Pancreas (tissue), 10 donors: Measurements from ENCODE around the gene LONP2. TPM values are rescaled to one million over a fixed set of nuclear protein-coding genes. Genes with fewer than 3 reads are reported as not detected.

Experiments used
- ATAC-seq, 4 donors: fragments of 200-7000 bp; cut with Tn5 transposase; one replicate each; pipeline versions ENCODE4 v1.8.0 to v1.9.1; 2020; ENCODE audit warnings: mild to moderate bottlenecking in 4 of 4, moderate library complexity in 4 of 4
- DNase-seq, 6 donors: peaks; one replicate each; pipeline ENCODE4 v3.0.0-alpha.2; 2020
- FAIRE-seq: peaks from 2 replicates; lab custom pipeline; 2012; peaks lifted over from hg19 to GRCh38; lab: Jason Lieb, UNC
- H3K27ac ChIP-seq, 4 donors: fragments of 200-600 bp; sonication (generic); 1 replicate in 3 of 4; 2 replicates in 1 of 4; pipeline versions ENCODE4 v1.5.0 to v1.8.0; 2020
- H3K27me3 ChIP-seq, 4 donors: fragments of 200-600 bp; one replicate each; pipeline ENCODE4 v1.8.0; 2021
- H3K36me3 ChIP-seq, 3 donors: fragments of 200-600 bp; sonication (generic) in 1 of 3; one replicate each; pipeline versions ENCODE4 v1.5.0 to v1.8.0; 2020 to 2021
- H3K4me1 ChIP-seq, 3 donors: fragments of 200-600 bp; one replicate each; pipeline ENCODE4 v1.8.0; 2021
- H3K4me3 ChIP-seq, 4 donors: fragments of 200-600 bp; sonication (generic) in 2 of 4; one replicate each; pipeline versions ENCODE4 v1.5.0 to v1.8.0; 2020 to 2021
- H3K9me3 ChIP-seq, 4 donors: fragments of 200-600 bp; one replicate each; pipeline ENCODE4 v1.8.0; 2021
- WGBS, 2 donors: extraction: QIAGEN DNeasy Blood & Tissue Kit; methylation state at CpG; one replicate each; pipeline ENCODE4 v1.1.7; 2013; 5-methylcytosine and 5-hydroxymethylcytosine counted together
- intact Hi-C, 3 donors: fragments of 100-400 bp; cut with DNase I; formaldehyde crosslinking; loops; one replicate each; pipeline versions ENCODE4 v1.11.1 to v1.14.2; 2022
- polyA plus RNA-seq, 2 donors: library from polyadenylated mRNA; stranded (reverse); fragments of 200-250 nt; gene quantifications; one replicate each; pipeline ENCODE4 v1.2.3, GENCODE V29; 2013
- total RNA-seq, 6 donors: library from RNA; stranded (reverse); fragmentation: NEBNext Ultra II Directional in 4 of 6; extraction: Animal tissue kit (Norgen Biotek cat#: 25700) in 4 of 6; gene quantifications; one replicate each; pipeline versions ENCODE4 v1.2.1 to v1.2.4, GENCODE V29; 2021 to 2023
- TF ChIP-seq, protein P1 (sequence below), 4 donors: fragments of 200-600 bp; sonication (generic) in 3 of 4; IDR thresholded peaks; one replicate each; pipeline versions ENCODE4 v1.5.0 to v1.8.0; 2021; ENCODE audit warnings: antibody characterized with exemption in 4 of 4
- donor health status: healthy with polysubstance abuse.
- donor health status: DM: no; HTN: no; CAD: no; lungs with moderate emphysema.
- donor health status: DM: no; HTN: no; CAD: no.
- donor health status: control.
- donor health status: control.
- donor health status: Bipolar disorder and iron deficiency.
- donor health status: DM: yes; HTN: yes; CAD: no.
- donor health status: DM: no; HTN: no; CAD: no.
- donor health status: DM: no; HTN: no; CAD: no.
- donor health status: DM: yes; HTN: yes; CAD: no.

Gene LONP2
- total and polyA plus RNA-seq, 8 donors = 31.4 to 49.1 (median 41.6) TPM

DNA sequence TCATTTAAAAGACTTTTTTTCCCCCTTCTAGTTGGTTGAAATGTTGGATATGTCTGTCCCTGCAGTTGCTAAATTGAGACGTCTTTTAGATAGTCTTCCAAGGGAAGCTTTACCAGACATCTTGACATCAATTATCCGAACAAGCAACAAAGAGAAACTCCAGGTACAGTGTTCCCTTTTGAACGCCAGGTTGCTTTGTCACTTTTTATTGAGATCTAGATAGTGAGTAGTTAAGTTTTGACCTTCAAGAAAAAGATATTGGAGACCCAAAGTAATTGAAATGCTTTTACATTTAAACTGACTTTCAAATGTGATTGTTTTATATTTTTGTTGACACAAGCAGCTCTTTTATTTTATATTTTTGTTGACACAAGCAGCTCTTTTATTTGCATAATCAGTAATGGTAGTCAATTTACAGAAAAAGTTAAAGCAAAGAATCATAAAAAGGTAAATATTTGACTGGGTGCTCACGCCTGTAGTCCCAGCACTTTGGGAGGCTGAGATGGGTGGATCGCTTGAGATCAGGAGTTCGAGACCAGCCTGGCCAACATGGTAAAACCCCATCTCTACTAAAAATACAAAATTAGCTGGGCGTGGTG is 12.6 kb downstream of the LONP2 start:
- 73 to 77% methylated on average over 7 of the region's 7 CpGs for WGBS, 2 donors
- Histone ChIP-seq H3K27me3 (no peaks in the 10 kb centered on the region), H3K9me3 (no peaks in the 10 kb centered on the region), H3K36me3 (peaks cover 0 to 15% (median 7%) of the 10 kb centered on the region in 3 donors), H3K4me3 (no peak overlapping the region), H3K4me1 (peaks cover 7 to 11% (median 10%) of the 10 kb centered on the region in 3 donors), H3K27ac (no peak overlapping the region)
- TF ChIP-seq, protein P1, sequence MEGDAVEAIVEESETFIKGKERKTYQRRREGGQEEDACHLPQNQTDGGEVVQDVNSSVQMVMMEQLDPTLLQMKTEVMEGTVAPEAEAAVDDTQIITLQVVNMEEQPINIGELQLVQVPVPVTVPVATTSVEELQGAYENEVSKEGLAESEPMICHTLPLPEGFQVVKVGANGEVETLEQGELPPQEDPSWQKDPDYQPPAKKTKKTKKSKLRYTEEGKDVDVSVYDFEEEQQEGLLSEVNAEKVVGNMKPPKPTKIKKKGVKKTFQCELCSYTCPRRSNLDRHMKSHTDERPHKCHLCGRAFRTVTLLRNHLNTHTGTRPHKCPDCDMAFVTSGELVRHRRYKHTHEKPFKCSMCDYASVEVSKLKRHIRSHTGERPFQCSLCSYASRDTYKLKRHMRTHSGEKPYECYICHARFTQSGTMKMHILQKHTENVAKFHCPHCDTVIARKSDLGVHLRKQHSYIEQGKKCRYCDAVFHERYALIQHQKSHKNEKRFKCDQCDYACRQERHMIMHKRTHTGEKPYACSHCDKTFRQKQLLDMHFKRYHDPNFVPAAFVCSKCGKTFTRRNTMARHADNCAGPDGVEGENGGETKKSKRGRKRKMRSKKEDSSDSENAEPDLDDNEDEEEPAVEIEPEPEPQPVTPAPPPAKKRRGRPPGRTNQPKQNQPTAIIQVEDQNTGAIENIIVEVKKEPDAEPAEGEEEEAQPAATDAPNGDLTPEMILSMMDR (IDR thresholded peaks at IDR 0.05) = no peak
- FAIRE-seq (no peak), DNase-seq (no peak), ATAC-seq (no peak)
- intact Hi-C loops = no loop called here

DNA sequence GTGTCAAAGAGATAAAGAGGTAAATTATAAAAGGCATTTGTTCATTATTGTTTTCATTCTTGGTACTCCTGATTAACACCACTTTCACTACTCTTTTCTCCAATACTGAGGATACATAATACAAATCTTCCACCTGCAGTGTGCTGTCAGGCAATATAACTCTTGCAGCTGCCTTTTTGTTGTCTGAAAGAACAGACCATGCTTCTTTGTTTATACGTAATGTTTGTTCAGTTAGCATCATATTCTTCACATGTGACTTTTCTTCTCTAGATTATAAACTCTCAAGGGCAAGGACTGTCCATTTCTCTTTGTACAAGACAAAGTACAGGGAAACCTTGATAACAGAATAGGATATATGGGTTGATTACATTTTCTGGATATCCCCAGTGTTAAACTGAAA is 17.5 kb downstream of the LONP2 start:
- Histone ChIP-seq H3K4me3 (no peak overlapping the region), H3K36me3 (peaks cover 0 to 51% (median 7%) of the 10 kb centered on the region in 3 donors), H3K27me3 (no peaks in the 10 kb centered on the region), H3K9me3 (no peaks in the 10 kb centered on the region), H3K4me1 (no peaks in the 10 kb centered on the region), H3K27ac (no peak overlapping the region)
- WGBS, 2 donors = 95 to 96% methylated on average over 1 of the region's 1 CpG
- no peak for DNase-seq
- ATAC-seq = no peak
- no peak for FAIRE-seq
- intact Hi-C loops = no loop called here
- TF ChIP-seq, protein P1 (IDR thresholded peaks at IDR 0.05) = no peak

GRCh38 chr16:48262631-48263030 is 18.5 kb downstream of the LONP2 start:
- Histone ChIP-seq H3K4me1 (no peaks in the 10 kb centered on the region), H3K27me3 (no peaks in the 10 kb centered on the region), H3K36me3 (peaks cover 0 to 48% (median 7%) of the 10 kb centered on the region in 3 donors), H3K9me3 (no peaks in the 10 kb centered on the region), H3K27ac (no peak overlapping the region), H3K4me3 (no peak overlapping the region)
- intact Hi-C loops = no loop called here
- ATAC-seq = no peak
- no peak for FAIRE-seq
- WGBS, 2 donors = 97% methylated on average over 2 of the region's 2 CpGs
- TF ChIP-seq, protein P1 (IDR thresholded peaks at IDR 0.05) = no peak
- DNase-seq = no peak

- no peaks in the 10 kb centered on the region for H3K9me3 ChIP-seq
- peaks cover 0 to 27% (median 12%) of the 10 kb centered on the region in 3 donors for H3K36me3 ChIP-seq
- intact Hi-C loops = no loop called here
- FAIRE-seq = no peak
- DNase-seq = no peak
- H3K4me3 ChIP-seq = no peak overlapping the region
- H3K4me1 ChIP-seq = peaks cover 7 to 14% (median 9%) of the 10 kb centered on the region in 3 donors
- H3K27ac ChIP-seq = no peak overlapping the region
- no peaks in the 10 kb centered on the region for H3K27me3 ChIP-seq
- no peak for ATAC-seq
- TF ChIP-seq, protein P1 (IDR thresholded peaks at IDR 0.05) = no peak
Measured at GRCh38 chr16:48269011-48269410, 24.9 kb downstream of the LONP2 start.

DNA sequence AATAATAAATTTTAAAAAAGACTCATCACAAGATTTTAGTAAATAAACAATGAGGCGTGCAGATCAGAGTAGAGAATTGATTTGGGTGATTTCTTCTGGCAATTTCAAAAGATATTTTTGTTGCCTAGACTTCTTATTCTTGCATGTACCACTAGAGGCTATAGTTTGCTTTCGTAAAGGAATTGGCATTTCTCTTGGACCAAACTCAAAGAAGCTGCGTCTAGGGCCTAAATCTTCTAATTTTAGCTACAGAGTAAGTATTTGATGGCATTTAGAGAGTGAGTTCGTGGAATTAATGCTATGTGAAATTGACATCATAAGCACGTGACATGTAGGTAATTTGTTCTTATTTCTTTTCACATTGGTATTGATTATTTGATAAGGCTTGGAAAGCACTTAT is 27.6 kb downstream of the LONP2 start:
- H3K27me3 ChIP-seq = no peaks in the 10 kb centered on the region
- DNase-seq = no peak
- peaks cover 0 to 12% (median 10%) of the 10 kb centered on the region in 3 donors for H3K36me3 ChIP-seq
- WGBS, 2 donors = 45 to 47% methylated on average over 5 of the region's 5 CpGs
- TF ChIP-seq, protein P1 (IDR thresholded peaks at IDR 0.05) = no peak
- intact Hi-C loops = no loop called here
- FAIRE-seq = no peak
- H3K4me3 ChIP-seq = no peak overlapping the region
- H3K27ac ChIP-seq = no peak overlapping the region
- no peaks in the 10 kb centered on the region for H3K9me3 ChIP-seq
- peaks cover 7 to 18% (median 9%) of the 10 kb centered on the region in 3 donors for H3K4me1 ChIP-seq
- ATAC-seq = no peak
